Neuronal stem cell (in vitro differentiated cells): ENCODE results near the gene DPY19L3.

Experiments
- DNase-seq: peaks from one replicate; pipeline ENCODE4 v3.0.0-alpha.2; 2013; ENCODE audit warnings: low spot score
- H2AFZ ChIP-seq: one replicate; pipeline ENCODE4 v1.6.1; 2013; ENCODE audit warnings: mild to moderate bottlenecking, low read length, inconsistent platforms
- H2AK5ac ChIP-seq: 2 replicates; pipeline ENCODE4 v1.6.1; 2013; ENCODE audit warnings: low read depth, mild to moderate bottlenecking, inconsistent platforms, low read length, moderate library complexity, mixed read lengths
- H2BK120ac ChIP-seq: 2 replicates; pipeline ENCODE4 v1.6.1; 2013; ENCODE audit warnings: low read depth, mild to moderate bottlenecking, inconsistent platforms, low read length, moderate library complexity, mixed read lengths
- H2BK12ac ChIP-seq: one replicate; pipeline ENCODE4 v1.6.1; 2013; ENCODE audit warnings: low read length, inconsistent platforms
- H2BK15ac ChIP-seq: 2 replicates; pipeline ENCODE4 v1.6.1; 2013; ENCODE audit warnings: mild to moderate bottlenecking, low read length, inconsistent platforms, mixed read lengths
- H2BK5ac ChIP-seq: one replicate; pipeline ENCODE4 v1.6.1; 2013; ENCODE audit warnings: inconsistent platforms, mild to moderate bottlenecking, low read length, moderate library complexity
- H3K14ac ChIP-seq: one replicate; pipeline ENCODE4 v1.6.1; 2013; ENCODE audit warnings: low read length, inconsistent platforms
- H3K18ac ChIP-seq: 2 replicates; pipeline ENCODE4 v1.6.1; 2013; ENCODE audit warnings: low read length, inconsistent platforms
- H3K23ac ChIP-seq: 2 replicates; pipeline ENCODE4 v1.6.1; 2013; ENCODE audit warnings: low read depth, mild to moderate bottlenecking, mixed read lengths, low read length, inconsistent platforms; ENCODE audit not compliant: poor library complexity
- H3K27ac ChIP-seq: replicated peaks from 3 replicates; pipeline ENCODE4 v1.5.1; 2013; ENCODE audit warnings: low read length, inconsistent platforms
- H3K27me3 ChIP-seq, 3 experiments: 2 replicates each; pipeline ENCODE4 v1.6.1; 2013; ENCODE audit warnings: low read length in 3 of 3, mild to moderate bottlenecking in 2 of 3, inconsistent platforms in 1 of 3, low read depth in 1 of 3, mixed read lengths in 1 of 3, moderate library complexity in 1 of 3; ENCODE audit not compliant: control insufficient read depth in 3 of 3, insufficient read depth in 3 of 3
- H3K36me3 ChIP-seq, 2 donors: replicated peaks in 1 of 2; 2 replicates each; pipeline ENCODE4 v1.6.1; 2013; ENCODE audit warnings: low read length in 2 of 2; ENCODE audit not compliant: control insufficient read depth in 2 of 2, insufficient read depth in 2 of 2
- H3K4ac ChIP-seq: 2 replicates; pipeline ENCODE4 v1.6.1; 2013; ENCODE audit warnings: inconsistent platforms, mild to moderate bottlenecking, low read length, moderate library complexity
- H3K4me1 ChIP-seq, 2 donors: 1 replicate in 1 of 2; 2 replicates in 1 of 2; pipeline ENCODE4 v1.6.1; 2013; ENCODE audit warnings: low read length in 2 of 2, low read depth in 1 of 2; ENCODE audit not compliant: control insufficient read depth in 2 of 2, insufficient read depth in 1 of 2
- H3K4me2 ChIP-seq: one replicate; pipeline ENCODE4 v1.6.1; 2013; ENCODE audit warnings: mild to moderate bottlenecking, low read length, inconsistent platforms; ENCODE audit not compliant: insufficient read depth, poor library complexity, severe bottlenecking
- H3K4me3 ChIP-seq, 2 donors: 2 replicates each; pipeline ENCODE4 v1.5.1; 2013; ENCODE audit warnings: low read length in 2 of 2, mild to moderate bottlenecking in 2 of 2, inconsistent platforms in 1 of 2, moderate library complexity in 1 of 2
- H3K79me1 ChIP-seq: one replicate; pipeline ENCODE4 v1.6.1; 2013; ENCODE audit warnings: low read depth, mild to moderate bottlenecking, inconsistent platforms, low read length, moderate library complexity
- H3K9ac ChIP-seq: one replicate; pipeline ENCODE4 v1.6.1; 2013; ENCODE audit warnings: mild to moderate bottlenecking, low read depth, low read length, inconsistent platforms; ENCODE audit not compliant: poor library complexity
- H3K9me3 ChIP-seq, 2 donors: replicated peaks in 1 of 2; 2 replicates each; pipeline versions ENCODE3 to v1.6.1; 2013; ENCODE audit warnings: low read length in 2 of 2, mild to moderate bottlenecking in 2 of 2, inconsistent platforms in 1 of 2, low read depth in 1 of 2, mixed read lengths in 1 of 2, moderate library complexity in 1 of 2; ENCODE audit not compliant: control insufficient read depth in 2 of 2, insufficient read depth in 1 of 2
- H4K8ac ChIP-seq: one replicate; pipeline ENCODE4 v1.6.1; 2013; ENCODE audit warnings: low read depth, mild to moderate bottlenecking, inconsistent platforms, low read length, moderate library complexity
- H4K91ac ChIP-seq: one replicate; pipeline ENCODE4 v1.6.1; 2013; ENCODE audit warnings: low read length, low read depth, mild to moderate bottlenecking, inconsistent platforms; ENCODE audit not compliant: poor library complexity
- WGBS, 2 donors: extraction: QIAGEN DNeasy Blood & Tissue Kit; methylation state at CpG; one replicate each; pipeline ENCODE4 v1.1.7; 2013; ENCODE audit warnings: missing lambda C conversion rate in 2 of 2, mixed read lengths in 1 of 2; ENCODE audit not compliant: insufficient read length in 2 of 2, insufficient replicate concordance in 1 of 2; ENCODE audit errors: extremely low coverage in 2 of 2; 5-methylcytosine and 5-hydroxymethylcytosine counted together

The DPY19L3 gene

GRCh38 chr19:32392901-32393300 lies 12.7 kb upstream of the DPY19L3 start:
- Histone ChIP-seq H3K27ac (no peak overlapping the region), H3K4me1 (no peaks in the 10 kb centered on the region)
- no CpG with 5 or more reads among the region's 3 CpGs for WGBS, 2 donors

DNA sequence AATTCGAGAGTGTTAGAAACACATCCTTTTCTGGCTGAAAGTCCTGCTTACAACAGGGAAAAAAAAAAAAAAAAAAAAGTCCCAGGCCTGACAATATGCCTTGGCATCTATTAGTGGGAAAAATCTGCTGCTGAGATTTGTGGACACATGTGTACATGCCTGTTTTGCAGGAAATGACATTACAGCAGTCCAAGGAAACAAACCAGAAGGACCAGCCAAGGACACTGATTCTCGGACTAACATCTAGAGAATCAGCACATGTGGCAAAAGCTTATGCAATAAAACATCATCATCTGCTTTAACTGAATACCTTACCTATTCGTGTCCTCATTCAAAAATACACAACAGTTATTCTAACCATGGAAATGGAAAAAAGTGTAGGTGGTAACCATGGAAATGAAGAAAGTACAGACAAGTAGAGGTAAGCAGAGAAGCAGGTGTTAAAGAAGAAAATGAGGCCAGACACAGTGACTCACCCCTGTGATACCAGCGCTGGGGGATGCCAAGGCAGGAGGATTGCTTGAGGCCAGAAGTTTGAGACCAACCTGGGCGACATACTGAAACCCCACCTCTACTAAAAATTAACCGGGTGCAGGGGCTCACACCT lies 9.4 kb upstream of the DPY19L3 start:
- WGBS, 2 donors = no CpG with 5 or more reads among the region's 6 CpGs
- Histone ChIP-seq H3K4me2 (no peak overlapping the region), H3K27ac (no peak overlapping the region), H3K23ac (no peak overlapping the region), H3K4me1 (no peaks in the 10 kb centered on the region), H3K79me1 (peaks cover 1% of the 10 kb centered on the region), H2AFZ (no peak overlapping the region), H2AK5ac (no peak overlapping the region), H4K91ac (no peak overlapping the region), H3K18ac (no peak overlapping the region), H3K36me3 (peaks cover 0 to 41% of the 10 kb centered on the region in 2 donors), H4K8ac (no peak overlapping the region), H2BK12ac (no peak overlapping the region), H3K9ac (no peak overlapping the region), H2BK15ac (no peak overlapping the region), H2BK5ac (no peak overlapping the region), H3K27me3 (no peaks in the 10 kb centered on the region), H3K9me3 (no peaks in the 10 kb centered on the region), H2BK120ac (no peak overlapping the region), H3K4ac (no peak overlapping the region), H3K14ac (no peak overlapping the region), H3K4me3 (no peak overlapping the region)
- no peak for DNase-seq

More at GRCh38 chr19:32392901-32393300, 12.7 kb upstream of the DPY19L3 start:
- no peak overlapping the region for H3K14ac ChIP-seq
- H2AFZ ChIP-seq = no peak overlapping the region
- no peaks in the 10 kb centered on the region for H3K27me3 ChIP-seq
- H3K36me3 ChIP-seq = peaks cover 0 to 34% of the 10 kb centered on the region in 2 donors
- H2BK12ac ChIP-seq = no peak overlapping the region
- H4K8ac ChIP-seq = no peak overlapping the region
- no peak overlapping the region for H3K18ac ChIP-seq
- no peak overlapping the region for H4K91ac ChIP-seq
- no peak overlapping the region for H3K4ac ChIP-seq
- H3K23ac ChIP-seq = no peak overlapping the region
- no peak overlapping the region for H3K4me2 ChIP-seq
- no peak overlapping the region for H2BK5ac ChIP-seq
- no peak overlapping the region for H2AK5ac ChIP-seq
- H3K79me1 ChIP-seq = peaks cover 1% of the 10 kb centered on the region
- H3K4me3 ChIP-seq = no peak overlapping the region
- no peaks in the 10 kb centered on the region for H3K9me3 ChIP-seq
- no peak for DNase-seq
- no peak overlapping the region for H2BK120ac ChIP-seq
- H3K9ac ChIP-seq = no peak overlapping the region
- no peak overlapping the region for H2BK15ac ChIP-seq

GRCh38 chr19:32397671-32398101 lies 7.9 kb upstream of the DPY19L3 start:
- no peak overlapping the region for H2AFZ ChIP-seq
- H3K27ac ChIP-seq = no peak overlapping the region
- H3K4me1 ChIP-seq = no peaks in the 10 kb centered on the region
- H3K4ac ChIP-seq = no peak overlapping the region
- no peaks in the 10 kb centered on the region for H3K9me3 ChIP-seq
- H3K9ac ChIP-seq = no peak overlapping the region
- no peak for DNase-seq
- no peak overlapping the region for H2BK5ac ChIP-seq
- peaks cover 1% of the 10 kb centered on the region for H3K79me1 ChIP-seq
- no peak overlapping the region for H2BK120ac ChIP-seq
- peaks cover 0 to 41% of the 10 kb centered on the region in 2 donors for H3K36me3 ChIP-seq
- H2BK15ac ChIP-seq = no peak overlapping the region
- H2BK12ac ChIP-seq = no peak overlapping the region
- H3K4me2 ChIP-seq = no peak overlapping the region
- H3K23ac ChIP-seq = no peak overlapping the region
- H3K27me3 ChIP-seq = no peaks in the 10 kb centered on the region
- H3K14ac ChIP-seq = no peak overlapping the region
- WGBS, 2 donors = no CpG with 5 or more reads among the region's 5 CpGs
- no peak overlapping the region for H3K18ac ChIP-seq
- no peak overlapping the region for H4K91ac ChIP-seq
- H2AK5ac ChIP-seq = no peak overlapping the region
- no peak overlapping the region for H3K4me3 ChIP-seq
- no peak overlapping the region for H4K8ac ChIP-seq

DNA sequence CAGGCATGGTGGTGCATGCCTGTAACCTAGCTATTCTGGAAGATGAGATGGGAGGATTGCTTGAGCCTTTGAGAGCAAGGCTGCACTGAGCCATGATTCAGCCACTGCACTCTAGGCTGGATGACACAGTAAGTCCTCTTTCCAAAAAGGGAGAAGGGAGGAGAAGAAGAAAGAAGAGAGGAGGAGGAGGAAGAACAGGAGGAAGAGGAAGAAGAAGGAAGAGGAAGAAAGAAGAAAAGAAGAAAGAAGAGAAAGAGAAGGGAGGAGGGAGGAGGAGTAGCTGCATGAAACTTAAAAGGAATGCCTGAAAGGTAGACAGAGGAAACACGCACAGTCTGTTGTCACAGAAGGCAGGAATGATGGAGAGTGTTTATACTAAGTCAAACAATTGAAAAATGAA lies 3.6 kb upstream of the DPY19L3 start:
- H2BK5ac ChIP-seq = no peak overlapping the region
- H2AK5ac ChIP-seq = no peak overlapping the region
- no peaks in the 10 kb centered on the region for H3K9me3 ChIP-seq
- peaks cover 2% of the 10 kb centered on the region for H3K79me1 ChIP-seq
- H3K4me2 ChIP-seq = no peak overlapping the region
- no peak overlapping the region for H3K14ac ChIP-seq
- H3K23ac ChIP-seq = no peak overlapping the region
- no peaks in the 10 kb centered on the region for H3K27me3 ChIP-seq
- H3K36me3 ChIP-seq = peaks cover 0 to 21% of the 10 kb centered on the region in 2 donors
- H2BK12ac ChIP-seq = no peak overlapping the region
- H3K4me3 ChIP-seq = no peak overlapping the region
- no peak overlapping the region for H2AFZ ChIP-seq
- no peak overlapping the region for H3K9ac ChIP-seq
- WGBS, 2 donors = no CpG with 5 or more reads among the region's 1 CpG
- no peak overlapping the region for H2BK120ac ChIP-seq
- H4K91ac ChIP-seq = no peak overlapping the region
- DNase-seq = no peak
- no peak overlapping the region for H3K18ac ChIP-seq
- no peak overlapping the region for H4K8ac ChIP-seq
- H3K27ac ChIP-seq = no peak overlapping the region
- H2BK15ac ChIP-seq = no peak overlapping the region
- H3K4me1 ChIP-seq = peaks cover 7 to 9% of the 10 kb centered on the region in 2 donors
- no peak overlapping the region for H3K4ac ChIP-seq
